ENCODE measurements around the gene PITPNM3.

DNA sequence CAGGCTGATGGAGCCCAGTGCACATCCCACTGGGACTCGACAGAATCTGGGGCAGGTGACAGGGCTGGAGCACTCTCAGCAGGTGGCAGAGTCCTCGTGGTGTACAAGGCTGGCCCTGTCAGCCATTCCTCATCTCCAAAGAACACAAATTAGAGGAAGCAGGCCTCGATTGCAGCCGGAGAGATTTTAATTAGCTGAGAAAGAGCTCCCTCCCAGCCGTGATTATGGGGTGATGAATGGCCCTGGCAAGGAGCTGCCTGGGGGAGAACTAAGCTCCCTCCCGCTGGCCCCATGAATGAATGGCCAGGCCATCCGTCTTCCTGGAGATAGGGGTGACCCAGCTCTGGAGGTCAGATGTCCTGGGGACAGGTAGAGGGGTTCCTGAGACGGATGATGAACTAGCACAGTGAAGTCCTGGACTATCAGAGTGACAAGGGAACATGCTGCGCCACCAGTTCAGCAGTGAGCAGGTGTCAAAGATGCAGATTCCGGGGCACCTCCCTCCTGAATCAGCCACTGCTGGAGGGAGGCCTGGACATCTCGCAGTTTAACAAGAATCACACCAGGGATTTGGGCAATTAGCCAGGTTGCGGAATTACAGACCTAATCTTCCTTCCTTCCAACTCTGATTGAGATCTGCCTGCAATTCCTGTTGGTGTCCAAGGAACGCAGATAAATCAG is 76.6 kb downstream of the PITPNM3 start:
- TF ChIP-seq, protein P1, sequence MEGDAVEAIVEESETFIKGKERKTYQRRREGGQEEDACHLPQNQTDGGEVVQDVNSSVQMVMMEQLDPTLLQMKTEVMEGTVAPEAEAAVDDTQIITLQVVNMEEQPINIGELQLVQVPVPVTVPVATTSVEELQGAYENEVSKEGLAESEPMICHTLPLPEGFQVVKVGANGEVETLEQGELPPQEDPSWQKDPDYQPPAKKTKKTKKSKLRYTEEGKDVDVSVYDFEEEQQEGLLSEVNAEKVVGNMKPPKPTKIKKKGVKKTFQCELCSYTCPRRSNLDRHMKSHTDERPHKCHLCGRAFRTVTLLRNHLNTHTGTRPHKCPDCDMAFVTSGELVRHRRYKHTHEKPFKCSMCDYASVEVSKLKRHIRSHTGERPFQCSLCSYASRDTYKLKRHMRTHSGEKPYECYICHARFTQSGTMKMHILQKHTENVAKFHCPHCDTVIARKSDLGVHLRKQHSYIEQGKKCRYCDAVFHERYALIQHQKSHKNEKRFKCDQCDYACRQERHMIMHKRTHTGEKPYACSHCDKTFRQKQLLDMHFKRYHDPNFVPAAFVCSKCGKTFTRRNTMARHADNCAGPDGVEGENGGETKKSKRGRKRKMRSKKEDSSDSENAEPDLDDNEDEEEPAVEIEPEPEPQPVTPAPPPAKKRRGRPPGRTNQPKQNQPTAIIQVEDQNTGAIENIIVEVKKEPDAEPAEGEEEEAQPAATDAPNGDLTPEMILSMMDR (IDR thresholded peaks at IDR 0.05), result no peak
- TF ChIP-seq POLR2A (IDR thresholded peaks at IDR 0.05) (no peak), POLR2AphosphoS5 (IDR thresholded peaks at IDR 0.05) (no peak), EP300 (IDR thresholded peaks at IDR 0.05) (no peak)
